Uterus (tissue), 4 donors: ENCODE data around the gene LRP3. TPM values are rescaled to one million over a fixed set of nuclear protein-coding genes. Genes with fewer than 3 reads are reported as not detected.
"Not testable (repeated sequence)": the region's sequence is repeated elsewhere in the genome, so short reads cannot be mapped to it uniquely, and the experiment has no call there.

Experiments
- DNase-seq, 2 donors: peaks; one replicate each; pipeline ENCODE4 v3.0.0-alpha.2; 2019 to 2020
- H3K27ac ChIP-seq, 2 donors: fragments of 200-600 bp; sonication (generic); 1 replicate in 1 of 2; 2 replicates in 1 of 2; pipeline ENCODE4 v1.5.1; 2016 to 2018
- H3K27me3 ChIP-seq, 2 donors: fragments of 200-600 bp; sonication (generic); one replicate each; pipeline ENCODE4 v1.5.1; 2018 to 2019; ENCODE audit warnings: control low read depth in 1 of 2
- H3K36me3 ChIP-seq, 2 donors: fragments of 200-600 bp; sonication (generic); one replicate each; pipeline ENCODE4 v1.5.1; 2019; ENCODE audit warnings: control low read depth in 1 of 2
- H3K4me1 ChIP-seq, 2 donors: fragments of 200-600 bp; sonication (generic); one replicate each; pipeline ENCODE4 v1.5.1; 2018 to 2019; ENCODE audit warnings: control low read depth in 1 of 2
- H3K4me3 ChIP-seq, 2 donors: fragments of 200-600 bp; sonication (generic); 1 replicate in 1 of 2; 2 replicates in 1 of 2; pipeline ENCODE4 v1.5.1; 2018 to 2019; ENCODE audit warnings: mild to moderate bottlenecking in 1 of 2
- H3K9me3 ChIP-seq, 2 donors: fragments of 200-600 bp; sonication (generic); one replicate each; pipeline ENCODE4 v1.5.1; 2019; ENCODE audit warnings: control low read depth in 1 of 2
- CTCF ChIP-seq, 4 experiments: fragments of 200-600 bp in 2 of 4; fragments of 450-650 bp in 2 of 4; sonication (generic) in 2 of 4; IDR thresholded peaks; one replicate each; pipeline ENCODE4 v1.5.1; 2016 to 2019; ENCODE audit warnings: antibody characterized with exemption in 4 of 4, mild to moderate bottlenecking in 2 of 4, moderate library complexity in 1 of 4
- POLR2A ChIP-seq, 2 donors: fragments of 450-650 bp; IDR thresholded peaks; one replicate each; pipeline ENCODE4 v1.6.1; 2016; ENCODE audit warnings: antibody characterized with exemption in 2 of 2, mild to moderate bottlenecking in 1 of 2, moderate library complexity in 1 of 2
- intact Hi-C: fragments of 100-400 bp; cut with DNase I; formaldehyde crosslinking; loops from one replicate; pipeline ENCODE4 v1.15.1; 2023; ENCODE audit warnings: low total_unique reads
- total RNA-seq, 4 donors: library from RNA; depleted of rRNA in 3 of 4; stranded (reverse); fragments of >200 nt in 3 of 4; gene quantifications; one replicate each; pipeline versions ENCODE4 v1.1.0 to v1.2.4, GENCODE V29; 2014 to 2023
- donor health status: DM: yes; HTN: yes; CAD: no.

LRP3 gene
- total RNA-seq, 4 donors from 2014 or later, result 5.9 to 26.9 (median 23.3) TPM

DNA sequence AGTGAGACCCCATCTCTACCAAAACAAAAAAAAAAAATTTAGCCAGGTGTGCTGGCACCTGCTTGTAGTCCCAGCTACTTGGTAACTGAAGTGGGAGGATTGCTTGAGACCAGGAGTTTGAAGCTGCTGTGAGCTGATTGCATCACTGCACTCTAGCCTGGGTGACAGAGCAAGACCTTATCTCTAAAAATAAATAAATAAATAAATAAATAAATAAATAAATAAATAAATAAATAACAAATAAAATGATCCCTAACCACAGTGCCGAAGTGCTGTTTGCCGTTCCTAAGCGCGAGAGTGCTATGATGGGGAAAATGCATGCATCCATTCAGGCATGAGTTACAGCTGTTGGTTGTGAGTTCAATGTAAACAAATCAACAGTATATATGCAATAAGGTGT is 35.0 kb upstream of the LRP3 start:
- Histone ChIP-seq H3K9me3 (no peaks in the 10 kb centered on the region), H3K27ac (no peak overlapping the region), H3K27me3 (no peaks in the 10 kb centered on the region), H3K36me3 (no peaks in the 10 kb centered on the region), H3K4me3 (no peak overlapping the region), H3K4me1 (no peaks in the 10 kb centered on the region)
- TF ChIP-seq CTCF (IDR thresholded peaks at IDR 0.05) (no peak), POLR2A (IDR thresholded peaks at IDR 0.05) (no peak)
- intact Hi-C loops, result no loop called here
- no peak for DNase-seq

- no peak for TF ChIP-seq CTCF (IDR thresholded peaks at IDR 0.05)
- TF ChIP-seq POLR2A (IDR thresholded peaks at IDR 0.05), result no peak
- no peaks in the 10 kb centered on the region for H3K36me3 ChIP-seq
- no peaks in the 10 kb centered on the region for H3K27me3 ChIP-seq
- H3K9me3 ChIP-seq, result no peaks in the 10 kb centered on the region
- H3K4me3 ChIP-seq, result no peak overlapping the region
- H3K4me1 ChIP-seq, result no peaks in the 10 kb centered on the region
- intact Hi-C loops, result no loop called here
- no peak overlapping the region for H3K27ac ChIP-seq
- DNase-seq, result no peak
These were observed 34.2 kb upstream of the LRP3 start for GRCh38 chr19:33159893-33160292.

DNA sequence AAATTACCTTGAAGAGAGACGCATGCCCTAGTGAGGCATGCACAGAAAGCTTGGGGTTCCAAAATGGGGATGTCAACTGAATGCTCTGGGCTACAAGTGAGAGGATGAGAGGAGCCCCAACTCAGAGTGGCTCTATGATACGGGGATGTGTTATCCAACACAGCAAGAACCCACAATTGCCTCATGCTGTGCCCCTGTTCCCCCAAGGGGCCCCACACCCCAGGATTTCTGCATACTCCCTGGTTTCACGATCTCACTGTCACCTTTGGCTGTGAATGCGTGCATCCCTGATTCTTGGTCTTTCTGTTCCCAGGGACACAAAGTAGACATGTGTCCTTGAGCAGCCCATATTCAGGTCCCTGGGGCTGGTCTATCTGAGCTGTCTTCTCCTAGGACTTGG is 32.9 kb upstream of the LRP3 start:
- Histone ChIP-seq H3K36me3 (no peaks in the 10 kb centered on the region), H3K4me3 (no peak overlapping the region), H3K27ac (no peak overlapping the region), H3K4me1 (no peaks in the 10 kb centered on the region), H3K9me3 (no peaks in the 10 kb centered on the region), H3K27me3 (no peaks in the 10 kb centered on the region)
- intact Hi-C loops, result no loop called here
- no peak for TF ChIP-seq CTCF (IDR thresholded peaks at IDR 0.05)
- no peak for TF ChIP-seq POLR2A (IDR thresholded peaks at IDR 0.05)
- no peak for DNase-seq

DNA sequence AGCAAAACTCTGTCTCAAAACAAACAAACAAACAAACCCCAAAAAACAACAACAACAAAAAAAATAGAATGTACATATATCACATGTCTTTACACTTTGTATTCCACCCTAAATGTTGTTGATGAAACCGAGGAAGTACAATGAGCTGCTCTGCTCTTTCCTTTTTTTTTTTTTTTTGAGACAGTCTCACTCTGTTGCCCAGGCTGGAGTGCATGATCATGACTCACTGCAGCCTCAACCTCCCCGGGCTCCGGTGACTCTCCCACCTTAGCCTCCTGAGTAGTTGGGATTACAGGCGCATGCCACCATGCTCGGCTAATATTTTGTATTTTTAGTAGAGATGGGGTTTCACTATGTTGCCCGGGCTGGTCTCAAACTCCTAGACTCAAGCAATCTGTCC is 30.6 kb upstream of the LRP3 start:
- intact Hi-C loops, result no loop called here
- H3K27me3 ChIP-seq, result no peaks in the 10 kb centered on the region
- TF ChIP-seq POLR2A (IDR thresholded peaks at IDR 0.05), result no peak
- TF ChIP-seq CTCF (IDR thresholded peaks at IDR 0.05), result no peak
- H3K9me3 ChIP-seq, result no peaks in the 10 kb centered on the region
- no peaks in the 10 kb centered on the region for H3K36me3 ChIP-seq
- H3K27ac ChIP-seq, result no peak overlapping the region
- no peak for DNase-seq
- no peak overlapping the region for H3K4me3 ChIP-seq
- H3K4me1 ChIP-seq, result no peaks in the 10 kb centered on the region

GRCh38 chr19:33166037-33166436 is 28.1 kb upstream of the LRP3 start:
- H3K27ac ChIP-seq, H3K9me3 ChIP-seq, H3K27me3 ChIP-seq, H3K4me1 ChIP-seq, intact Hi-C loops, H3K36me3 ChIP-seq, H3K4me3 ChIP-seq, DNase-seq: not testable (repeated sequence)

- no peak overlapping the region for H3K27ac ChIP-seq
- no peak for DNase-seq
- H3K9me3 ChIP-seq, result no peaks in the 10 kb centered on the region
- no peaks in the 10 kb centered on the region for H3K27me3 ChIP-seq
- no peaks in the 10 kb centered on the region for H3K36me3 ChIP-seq
- intact Hi-C loops, result no loop called here
- H3K4me3 ChIP-seq, result no peak overlapping the region
- TF ChIP-seq CTCF (IDR thresholded peaks at IDR 0.05) (no peak), POLR2A (IDR thresholded peaks at IDR 0.05) (no peak)
- no peaks in the 10 kb centered on the region for H3K4me1 ChIP-seq
These were observed 26.7 kb upstream of the LRP3 start for GRCh38 chr19:33167438-33167837.
